ENCODE measurements around the gene SHB.
A peak's percentile ranks its signal among the peaks of the same experiment; 100 is the strongest.

Gene SHB

GRCh38 chr9:38030658-38031057 is 38.4 kb downstream of the SHB start:
- Mint-ChIP-seq H3K36me3 (ENCODE audit: low read depth) (no peaks in the 10 kb centered on the region), H3K4me3 (no peak overlapping the region), H3K9me3 (no peaks in the 10 kb centered on the region), H3K27ac (no peak overlapping the region), H3K4me1 (ENCODE audit: low read depth) (peaks cover 4% of the 10 kb centered on the region), H3K27me3 (no peaks in the 10 kb centered on the region)

- H3K27ac Mint-ChIP-seq = peak overlapping the region; percentile 6
- peaks cover 4% of the 10 kb centered on the region for H3K4me1 Mint-ChIP-seq (ENCODE audit: low read depth)
- H3K27me3 Mint-ChIP-seq = no peaks in the 10 kb centered on the region
- H3K9me3 Mint-ChIP-seq = no peaks in the 10 kb centered on the region
- no peak overlapping the region for H3K4me3 Mint-ChIP-seq
- no peaks in the 10 kb centered on the region for H3K36me3 Mint-ChIP-seq (ENCODE audit: low read depth)
Measured at GRCh38 chr9:38029915-38030638, 39.0 kb downstream of the SHB start.

- Mint-ChIP-seq H3K4me1 (ENCODE audit: low read depth) (peaks cover 4% of the 10 kb centered on the region), H3K4me3 (no peak overlapping the region), H3K27ac (no peak overlapping the region), H3K36me3 (ENCODE audit: low read depth) (no peaks in the 10 kb centered on the region), H3K9me3 (no peaks in the 10 kb centered on the region), H3K27me3 (no peaks in the 10 kb centered on the region)
Measured at GRCh38 chr9:38027714-38028113, 41.3 kb downstream of the SHB start.

- peaks cover 4% of the 10 kb centered on the region for H3K4me1 Mint-ChIP-seq (ENCODE audit: low read depth)
- no peaks in the 10 kb centered on the region for H3K27me3 Mint-ChIP-seq
- H3K9me3 Mint-ChIP-seq = no peaks in the 10 kb centered on the region
- H3K4me3 Mint-ChIP-seq = no peak overlapping the region
- H3K27ac Mint-ChIP-seq = no peak overlapping the region
- no peaks in the 10 kb centered on the region for H3K36me3 Mint-ChIP-seq (ENCODE audit: low read depth)
Measured at GRCh38 chr9:38026840-38027527, 42.0 kb downstream of the SHB start.

GRCh38 chr9:38026021-38026809 is 42.8 kb downstream of the SHB start:
- peaks cover 4% of the 10 kb centered on the region for H3K4me1 Mint-ChIP-seq (ENCODE audit: low read depth)
- H3K27ac Mint-ChIP-seq = no peak overlapping the region
- H3K36me3 Mint-ChIP-seq (ENCODE audit: low read depth) = no peaks in the 10 kb centered on the region
- no peaks in the 10 kb centered on the region for H3K27me3 Mint-ChIP-seq
- no peak overlapping the region for H3K4me3 Mint-ChIP-seq
- no peaks in the 10 kb centered on the region for H3K9me3 Mint-ChIP-seq

GRCh38 chr9:38025166-38025565 is 43.9 kb downstream of the SHB start:
- Mint-ChIP-seq H3K27ac (no peak overlapping the region), H3K9me3 (no peaks in the 10 kb centered on the region), H3K4me1 (ENCODE audit: low read depth) (peaks cover 3% of the 10 kb centered on the region), H3K36me3 (ENCODE audit: low read depth) (no peaks in the 10 kb centered on the region), H3K4me3 (no peak overlapping the region), H3K27me3 (no peaks in the 10 kb centered on the region)

GRCh38 chr9:38024036-38024681 is 44.9 kb downstream of the SHB start:
- Mint-ChIP-seq H3K27ac (no peak overlapping the region), H3K4me1 (ENCODE audit: low read depth) (no peaks in the 10 kb centered on the region), H3K9me3 (no peaks in the 10 kb centered on the region), H3K4me3 (no peak overlapping the region), H3K27me3 (no peaks in the 10 kb centered on the region), H3K36me3 (ENCODE audit: low read depth) (no peaks in the 10 kb centered on the region)

GRCh38 chr9:38023661-38024035 is 45.4 kb downstream of the SHB start:
- Mint-ChIP-seq H3K36me3 (ENCODE audit: low read depth) (no peaks in the 10 kb centered on the region), H3K4me3 (no peak overlapping the region), H3K27me3 (no peaks in the 10 kb centered on the region), H3K9me3 (no peaks in the 10 kb centered on the region), H3K4me1 (ENCODE audit: low read depth) (no peaks in the 10 kb centered on the region), H3K27ac (no peak overlapping the region)

- H3K36me3 Mint-ChIP-seq (ENCODE audit: low read depth) = no peaks in the 10 kb centered on the region
Measured at GRCh38 chr9:38022995-38023394, 46.0 kb downstream of the SHB start.

GRCh38 chr9:38022203-38022895 is 46.7 kb downstream of the SHB start:
- H3K27me3 Mint-ChIP-seq = no peaks in the 10 kb centered on the region
- H3K4me1 Mint-ChIP-seq (ENCODE audit: low read depth) = no peaks in the 10 kb centered on the region
- no peak overlapping the region for H3K4me3 Mint-ChIP-seq
- no peak overlapping the region for H3K27ac Mint-ChIP-seq
- H3K36me3 Mint-ChIP-seq (ENCODE audit: low read depth) = no peaks in the 10 kb centered on the region
- H3K9me3 Mint-ChIP-seq = no peaks in the 10 kb centered on the region

More at GRCh38 chr9:38022995-38023394, 46.0 kb downstream of the SHB start:
- Mint-ChIP-seq H3K27me3 (no peaks in the 10 kb centered on the region), H3K4me3 (no peak overlapping the region), H3K4me1 (ENCODE audit: low read depth) (no peaks in the 10 kb centered on the region), H3K27ac (no peak overlapping the region), H3K9me3 (no peaks in the 10 kb centered on the region)

- H3K27ac Mint-ChIP-seq = no peak overlapping the region
- H3K27me3 Mint-ChIP-seq = no peaks in the 10 kb centered on the region
Measured at GRCh38 chr9:38020151-38021076, 48.6 kb downstream of the SHB start.

GRCh38 chr9:38019731-38020130 is 49.3 kb downstream of the SHB start:
- H3K4me3 Mint-ChIP-seq = no peak overlapping the region
- no peaks in the 10 kb centered on the region for H3K36me3 Mint-ChIP-seq (ENCODE audit: low read depth)
- no peaks in the 10 kb centered on the region for H3K4me1 Mint-ChIP-seq (ENCODE audit: low read depth)
- H3K27ac Mint-ChIP-seq = no peak overlapping the region
- H3K9me3 Mint-ChIP-seq = no peaks in the 10 kb centered on the region
- H3K27me3 Mint-ChIP-seq = no peaks in the 10 kb centered on the region

More at GRCh38 chr9:38020151-38021076, 48.6 kb downstream of the SHB start:
- no peaks in the 10 kb centered on the region for H3K9me3 Mint-ChIP-seq
- no peak overlapping the region for H3K4me3 Mint-ChIP-seq
- H3K4me1 Mint-ChIP-seq (ENCODE audit: low read depth) = no peaks in the 10 kb centered on the region
- no peaks in the 10 kb centered on the region for H3K36me3 Mint-ChIP-seq (ENCODE audit: low read depth)

GRCh38 chr9:38018958-38019602 is 49.9 kb downstream of the SHB start:
- Mint-ChIP-seq H3K27ac (no peak overlapping the region), H3K4me1 (ENCODE audit: low read depth) (no peaks in the 10 kb centered on the region), H3K4me3 (no peak overlapping the region), H3K36me3 (ENCODE audit: low read depth) (no peaks in the 10 kb centered on the region), H3K9me3 (no peaks in the 10 kb centered on the region), H3K27me3 (no peaks in the 10 kb centered on the region)

All from stimulated activated naive CD8-positive, alpha-beta T cell treated with anti-CD3 and anti-CD28 coated beads, Interleukin-15, Interleukin-2, amounts not matched to agents 100 ng/mL and 50 ng/mL, for 24 hours (primary cell).